Measurements from ENCODE around the gene RYR1.

The RYR1 gene

GRCh38 chr19:38429055-38429810 lies 4.3 kb upstream of the RYR1 start:
- DNase-seq, result peak; percentile 55 to 58

GRCh38 chr19:38429811-38430156 lies 3.7 kb upstream of the RYR1 start:
- DNase-seq, result no peak

DNA sequence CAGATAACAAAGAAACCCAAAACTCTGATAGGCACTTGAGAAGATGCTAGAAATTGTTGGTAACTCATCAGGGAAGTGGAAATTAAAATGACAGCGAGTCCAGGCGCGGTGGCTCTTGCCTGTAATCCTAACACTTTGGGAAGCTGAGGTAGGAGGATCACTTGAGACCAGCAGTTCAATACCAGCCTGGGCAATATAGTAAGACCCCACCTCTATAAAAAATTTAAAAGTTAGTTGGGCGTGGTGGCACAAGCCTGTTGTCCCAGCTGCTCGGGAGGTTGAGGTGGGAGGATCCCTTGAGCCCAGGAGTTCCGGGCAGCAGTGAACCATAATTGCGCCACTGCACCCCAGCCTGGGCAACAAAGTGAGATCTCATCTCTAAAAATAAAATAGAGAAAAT lies 2.6 kb upstream of the RYR1 start:
- DNase-seq, result no peak

GRCh38 chr19:38434549-38435051 lies 1.1 kb downstream of the RYR1 start:
- DNase-seq, result no peak

GRCh38 chr19:38437295-38437694 lies 3.8 kb downstream of the RYR1 start:
- DNase-seq, result no peak

- DNase-seq, result no peak
Measured at GRCh38 chr19:38437917-38438316, 4.4 kb downstream of the RYR1 start.

DNA sequence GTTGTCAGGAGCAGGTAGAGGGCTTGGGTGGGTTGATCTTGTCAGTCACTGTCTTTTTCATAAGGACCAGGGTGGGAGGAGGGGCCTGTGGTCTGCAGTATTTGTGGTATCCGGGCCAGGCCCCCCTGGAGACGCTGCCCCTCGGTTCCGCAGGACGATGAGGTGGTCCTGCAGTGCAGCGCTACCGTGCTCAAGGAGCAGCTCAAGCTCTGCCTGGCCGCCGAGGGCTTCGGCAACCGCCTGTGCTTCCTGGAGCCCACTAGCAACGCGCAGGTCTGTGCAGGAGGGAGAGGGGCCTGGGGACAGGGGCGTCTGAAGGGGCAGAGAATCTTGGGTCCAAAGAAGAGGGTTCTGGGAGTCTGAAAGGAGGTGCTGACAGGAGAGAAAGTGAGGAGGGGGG lies 7.1 kb downstream of the RYR1 start:
- DNase-seq, result no peak

DNA sequence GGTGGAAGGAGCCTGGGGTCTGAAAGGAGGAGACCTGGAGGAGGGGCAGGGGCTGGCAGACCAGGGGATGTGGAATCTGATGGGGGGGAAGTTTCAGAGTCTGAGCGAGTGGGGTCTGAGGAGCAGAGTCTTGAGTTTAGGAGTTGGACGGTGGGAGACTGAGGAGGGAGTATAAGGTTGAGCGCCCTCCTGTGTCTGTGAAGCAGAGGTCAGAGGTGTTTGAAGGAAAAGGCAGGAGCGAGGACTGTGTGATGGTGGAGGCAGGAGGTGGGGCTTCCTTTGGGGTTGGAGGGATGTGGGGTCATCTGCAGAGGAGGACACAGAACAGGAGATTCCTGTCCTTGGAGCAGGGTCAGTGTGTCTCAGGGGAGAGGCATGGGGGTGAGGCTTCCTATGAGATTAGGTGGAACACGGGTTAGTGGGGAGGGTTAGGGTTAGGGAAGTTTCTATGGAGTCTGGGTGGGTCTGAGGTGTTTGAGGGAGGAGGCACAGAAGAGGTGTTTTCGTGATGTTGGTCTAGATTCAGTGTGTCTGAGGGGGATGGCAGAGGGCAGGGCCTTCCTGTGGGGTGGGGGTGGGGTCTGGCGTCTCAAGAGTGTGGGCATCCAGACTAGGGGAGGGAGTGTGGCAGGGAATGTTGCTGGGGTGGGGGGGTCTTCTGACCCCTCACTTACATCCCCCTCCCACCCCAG lies 8.3 kb downstream of the RYR1 start:
- no peak for DNase-seq

DNA sequence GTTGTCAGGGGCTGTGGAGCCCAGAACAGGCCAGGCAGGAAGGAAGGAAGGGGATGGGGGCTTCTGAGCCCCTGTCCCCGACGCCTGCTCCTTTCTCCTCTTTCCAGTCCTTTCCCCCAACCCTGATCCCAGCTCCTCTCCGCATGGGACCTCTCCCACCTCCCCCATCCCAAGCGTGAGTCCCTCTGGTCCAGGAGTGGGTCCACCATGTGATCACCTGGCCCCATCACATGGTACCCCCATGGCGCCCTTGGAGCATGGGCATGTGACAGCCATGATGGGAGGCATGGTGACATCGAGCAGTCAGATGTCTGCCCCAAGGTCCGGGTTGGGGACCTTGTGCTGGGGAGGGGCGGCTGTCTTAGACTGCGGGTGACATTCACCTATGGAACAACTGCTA lies 9.2 kb downstream of the RYR1 start:
- no peak for DNase-seq

- no peak for DNase-seq
Measured at GRCh38 chr19:38443458-38443999, 10.0 kb downstream of the RYR1 start.

DNA sequence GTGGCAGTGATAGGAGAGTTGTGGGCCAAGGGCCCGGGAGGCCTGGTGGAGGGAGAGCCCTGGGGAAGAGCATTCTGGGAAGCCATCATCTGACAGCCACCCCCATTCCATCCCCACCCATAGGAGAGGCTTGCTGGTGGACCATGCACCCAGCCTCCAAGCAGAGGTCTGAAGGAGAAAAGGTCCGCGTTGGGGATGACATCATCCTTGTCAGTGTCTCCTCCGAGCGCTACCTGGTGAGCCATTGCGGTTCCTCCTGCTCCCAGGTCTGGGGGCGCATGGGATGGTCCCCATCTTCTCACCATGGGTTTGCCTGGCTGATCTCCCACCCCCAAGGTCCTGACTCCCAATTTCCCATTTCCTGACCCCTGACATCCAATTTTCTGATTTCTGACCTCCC lies 10.5 kb downstream of the RYR1 start:
- no peak for DNase-seq

DNA sequence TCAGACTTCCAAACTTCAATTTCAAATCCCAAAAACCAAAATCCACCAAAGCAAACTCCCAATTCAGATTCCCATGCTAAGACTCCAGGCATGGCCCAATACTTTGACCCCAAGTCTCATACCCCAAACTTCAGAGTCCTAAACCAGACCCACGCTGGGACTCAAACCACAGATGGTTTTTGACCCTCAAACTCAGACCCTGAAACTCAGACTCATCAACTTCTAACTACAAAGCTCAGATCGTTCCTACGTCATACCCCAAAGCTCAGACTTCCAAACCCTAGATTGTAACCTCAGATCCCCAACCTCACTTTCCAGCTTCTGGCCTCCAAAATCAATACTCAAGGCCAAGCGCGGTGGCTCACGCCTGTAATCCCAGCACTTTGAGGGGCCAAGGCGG lies 11.9 kb downstream of the RYR1 start:
- no peak for DNase-seq

- DNase-seq, result no peak
Measured at GRCh38 chr19:38448225-38448624, 14.7 kb downstream of the RYR1 start.

DNA sequence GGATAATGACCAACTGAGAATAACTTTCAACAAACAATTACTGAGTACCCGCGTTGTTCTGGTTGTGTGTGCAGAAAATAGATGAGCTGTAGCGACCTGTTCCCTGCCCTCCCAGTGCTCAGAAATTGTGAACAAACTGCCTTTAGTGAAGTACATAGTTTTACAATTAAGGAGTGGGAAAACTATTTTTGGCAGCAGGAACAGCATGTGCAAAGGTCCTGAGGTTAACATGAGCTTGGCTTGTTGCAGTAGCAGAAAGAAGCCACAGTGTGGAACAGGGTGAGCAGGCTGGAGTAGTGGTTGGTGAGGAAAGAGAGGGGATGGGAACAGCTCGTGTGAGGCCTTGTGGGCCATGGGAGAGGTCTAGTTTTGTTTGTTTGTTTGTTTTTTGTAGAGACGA lies 16.0 kb downstream of the RYR1 start:
- no peak for DNase-seq

DNA sequence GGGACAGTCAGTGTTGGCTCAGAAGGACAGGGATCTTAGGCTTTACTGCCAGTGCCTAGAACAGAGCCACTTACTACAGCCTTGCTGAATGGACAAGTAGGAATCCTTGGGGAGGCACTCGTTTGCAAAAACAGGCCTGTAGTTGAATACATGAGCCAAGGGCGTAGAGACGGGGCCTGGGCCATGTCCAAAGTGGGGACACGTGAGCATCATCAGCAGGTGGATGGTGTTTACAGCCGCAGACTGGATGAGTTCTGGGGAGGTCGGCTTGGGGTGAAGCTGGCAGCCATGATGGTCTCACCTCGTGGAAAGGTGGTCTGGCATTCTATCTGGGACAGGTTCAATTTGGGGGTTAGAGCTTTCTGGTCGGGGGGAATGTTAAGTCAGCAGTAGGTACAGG lies 17.5 kb downstream of the RYR1 start:
- no peak for DNase-seq

- DNase-seq, result no peak
Measured at GRCh38 chr19:38451629-38452028, 18.1 kb downstream of the RYR1 start.

GRCh38 chr19:38452430-38453366 lies 19.2 kb downstream of the RYR1 start:
- DNase-seq, result peak; percentile 50 to 53

- DNase-seq, result no peak
Measured at GRCh38 chr19:38453596-38453995, 20.1 kb downstream of the RYR1 start.

GRCh38 chr19:38455031-38455430 lies 21.5 kb downstream of the RYR1 start:
- DNase-seq, result no peak

GRCh38 chr19:38457202-38457601 lies 23.7 kb downstream of the RYR1 start:
- DNase-seq, result no peak

GRCh38 chr19:38457690-38458405 lies 24.4 kb downstream of the RYR1 start:
- DNase-seq, result no peak

- DNase-seq, result no peak
Measured at GRCh38 chr19:38458991-38459390, 25.5 kb downstream of the RYR1 start.

Data from activated T-cell treated with anti-CD3 and anti-CD28 coated beads, Interleukin-2, amount 50 U/mL, for 48 hours (primary cell).